Suprapubic skin (tissue), 4 donors: ENCODE data around the gene RPGRIP1L.

ENCODE experiments used
- EP300 ChIP-seq: sonication (generic); formaldehyde crosslinking; IDR thresholded peaks from one replicate; pipeline ENCODE4 v1.6.1; 2017; ENCODE audit warnings: antibody characterized with exemption
- POLR2A ChIP-seq, 2 donors: fragments of 450-650 bp; IDR thresholded peaks; one replicate each; pipeline ENCODE4 v1.6.1; 2017; ENCODE audit warnings: antibody characterized with exemption in 2 of 2, mild to moderate bottlenecking in 2 of 2, moderate library complexity in 2 of 2
- POLR2AphosphoS5 ChIP-seq, 3 donors: sonication (generic); formaldehyde crosslinking; IDR thresholded peaks; one replicate each; pipeline ENCODE4 v1.6.1; 2017; ENCODE audit warnings: antibody characterized with exemption in 3 of 3
- TF ChIP-seq, protein P1 (sequence below), 2 donors: fragments of 200-600 bp in 1 of 2; fragments of 450-650 bp in 1 of 2; sonication (generic) in 1 of 2; IDR thresholded peaks; one replicate each; pipeline ENCODE4 v1.5.1; 2016 to 2019; ENCODE audit warnings: antibody characterized with exemption in 2 of 2, mild to moderate bottlenecking in 1 of 2, moderate library complexity in 1 of 2

DNA sequence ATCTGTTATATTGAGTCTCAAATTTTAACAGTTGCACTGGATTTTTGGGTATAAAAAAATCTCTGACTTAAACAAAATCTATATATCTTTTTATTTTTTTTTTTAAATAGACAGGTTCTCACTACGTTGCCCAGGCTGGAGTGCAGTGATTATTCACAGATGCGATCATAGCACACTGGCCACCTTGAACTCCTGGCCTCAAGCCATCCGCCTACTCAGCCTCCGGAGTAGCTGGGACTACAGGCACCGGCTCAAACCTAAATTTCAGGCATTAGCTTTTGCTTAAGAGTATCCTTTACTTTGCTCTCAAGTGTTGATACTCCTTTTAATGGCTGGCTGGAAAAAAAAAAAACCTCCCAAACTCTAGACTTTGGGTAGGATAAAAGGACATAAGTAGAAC, 61.6 kb downstream of the RPGRIP1L start:
- TF ChIP-seq, protein P1, sequence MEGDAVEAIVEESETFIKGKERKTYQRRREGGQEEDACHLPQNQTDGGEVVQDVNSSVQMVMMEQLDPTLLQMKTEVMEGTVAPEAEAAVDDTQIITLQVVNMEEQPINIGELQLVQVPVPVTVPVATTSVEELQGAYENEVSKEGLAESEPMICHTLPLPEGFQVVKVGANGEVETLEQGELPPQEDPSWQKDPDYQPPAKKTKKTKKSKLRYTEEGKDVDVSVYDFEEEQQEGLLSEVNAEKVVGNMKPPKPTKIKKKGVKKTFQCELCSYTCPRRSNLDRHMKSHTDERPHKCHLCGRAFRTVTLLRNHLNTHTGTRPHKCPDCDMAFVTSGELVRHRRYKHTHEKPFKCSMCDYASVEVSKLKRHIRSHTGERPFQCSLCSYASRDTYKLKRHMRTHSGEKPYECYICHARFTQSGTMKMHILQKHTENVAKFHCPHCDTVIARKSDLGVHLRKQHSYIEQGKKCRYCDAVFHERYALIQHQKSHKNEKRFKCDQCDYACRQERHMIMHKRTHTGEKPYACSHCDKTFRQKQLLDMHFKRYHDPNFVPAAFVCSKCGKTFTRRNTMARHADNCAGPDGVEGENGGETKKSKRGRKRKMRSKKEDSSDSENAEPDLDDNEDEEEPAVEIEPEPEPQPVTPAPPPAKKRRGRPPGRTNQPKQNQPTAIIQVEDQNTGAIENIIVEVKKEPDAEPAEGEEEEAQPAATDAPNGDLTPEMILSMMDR (IDR thresholded peaks at IDR 0.05): no peak
- TF ChIP-seq POLR2AphosphoS5 (IDR thresholded peaks at IDR 0.05) (no peak), POLR2A (IDR thresholded peaks at IDR 0.05) (no peak), EP300 (no peak)
